PC-9 (cell line): ENCODE measurements around the gene CPT1B.

Experiments
- EZH2 ChIP-seq: fragments of 200-600 bp; sonication (generic); IDR thresholded peaks from 2 replicates; pipeline ENCODE4 v1.8.0; 2017; ENCODE audit warnings: antibody characterized with exemption, low read depth
- TF ChIP-seq, protein P1 (sequence below): fragments of 200-600 bp; sonication (generic); conservative IDR thresholded peaks from 2 replicates; pipeline ENCODE4 v1.6.1; 2017; ENCODE audit warnings: mixed run types, antibody characterized with exemption, mild to moderate bottlenecking, moderate library complexity

DNA sequence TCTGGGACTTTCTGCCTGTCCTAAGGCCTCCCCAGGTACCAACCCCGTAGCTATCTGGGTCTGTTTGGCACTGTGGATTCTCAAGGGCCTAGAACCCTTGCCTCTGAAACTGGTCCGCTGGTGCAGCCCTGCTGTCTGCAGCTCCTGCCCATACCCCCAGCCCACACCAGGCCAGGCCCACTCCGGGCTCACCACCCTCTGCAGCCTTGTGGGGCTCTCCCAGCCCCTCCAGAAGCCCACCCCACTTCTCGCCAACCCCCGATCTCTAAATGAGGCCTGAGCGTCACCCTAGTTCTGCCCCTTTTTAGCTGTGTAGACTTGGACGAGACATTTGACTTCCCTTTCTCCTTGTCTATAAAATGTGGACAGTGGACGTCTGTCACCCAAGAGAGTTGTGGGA, 27.8 kb downstream of the CPT1B start:
- TF ChIP-seq, protein P1, sequence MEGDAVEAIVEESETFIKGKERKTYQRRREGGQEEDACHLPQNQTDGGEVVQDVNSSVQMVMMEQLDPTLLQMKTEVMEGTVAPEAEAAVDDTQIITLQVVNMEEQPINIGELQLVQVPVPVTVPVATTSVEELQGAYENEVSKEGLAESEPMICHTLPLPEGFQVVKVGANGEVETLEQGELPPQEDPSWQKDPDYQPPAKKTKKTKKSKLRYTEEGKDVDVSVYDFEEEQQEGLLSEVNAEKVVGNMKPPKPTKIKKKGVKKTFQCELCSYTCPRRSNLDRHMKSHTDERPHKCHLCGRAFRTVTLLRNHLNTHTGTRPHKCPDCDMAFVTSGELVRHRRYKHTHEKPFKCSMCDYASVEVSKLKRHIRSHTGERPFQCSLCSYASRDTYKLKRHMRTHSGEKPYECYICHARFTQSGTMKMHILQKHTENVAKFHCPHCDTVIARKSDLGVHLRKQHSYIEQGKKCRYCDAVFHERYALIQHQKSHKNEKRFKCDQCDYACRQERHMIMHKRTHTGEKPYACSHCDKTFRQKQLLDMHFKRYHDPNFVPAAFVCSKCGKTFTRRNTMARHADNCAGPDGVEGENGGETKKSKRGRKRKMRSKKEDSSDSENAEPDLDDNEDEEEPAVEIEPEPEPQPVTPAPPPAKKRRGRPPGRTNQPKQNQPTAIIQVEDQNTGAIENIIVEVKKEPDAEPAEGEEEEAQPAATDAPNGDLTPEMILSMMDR = no peak
- no peak for TF ChIP-seq EZH2
